ENCODE results near the gene NMUR1. TPM values are rescaled to one million over a fixed set of nuclear protein-coding genes. Genes with fewer than 3 reads are reported as not detected.

The NMUR1 gene
- 2.1 TPM for total RNA-seq

DNA sequence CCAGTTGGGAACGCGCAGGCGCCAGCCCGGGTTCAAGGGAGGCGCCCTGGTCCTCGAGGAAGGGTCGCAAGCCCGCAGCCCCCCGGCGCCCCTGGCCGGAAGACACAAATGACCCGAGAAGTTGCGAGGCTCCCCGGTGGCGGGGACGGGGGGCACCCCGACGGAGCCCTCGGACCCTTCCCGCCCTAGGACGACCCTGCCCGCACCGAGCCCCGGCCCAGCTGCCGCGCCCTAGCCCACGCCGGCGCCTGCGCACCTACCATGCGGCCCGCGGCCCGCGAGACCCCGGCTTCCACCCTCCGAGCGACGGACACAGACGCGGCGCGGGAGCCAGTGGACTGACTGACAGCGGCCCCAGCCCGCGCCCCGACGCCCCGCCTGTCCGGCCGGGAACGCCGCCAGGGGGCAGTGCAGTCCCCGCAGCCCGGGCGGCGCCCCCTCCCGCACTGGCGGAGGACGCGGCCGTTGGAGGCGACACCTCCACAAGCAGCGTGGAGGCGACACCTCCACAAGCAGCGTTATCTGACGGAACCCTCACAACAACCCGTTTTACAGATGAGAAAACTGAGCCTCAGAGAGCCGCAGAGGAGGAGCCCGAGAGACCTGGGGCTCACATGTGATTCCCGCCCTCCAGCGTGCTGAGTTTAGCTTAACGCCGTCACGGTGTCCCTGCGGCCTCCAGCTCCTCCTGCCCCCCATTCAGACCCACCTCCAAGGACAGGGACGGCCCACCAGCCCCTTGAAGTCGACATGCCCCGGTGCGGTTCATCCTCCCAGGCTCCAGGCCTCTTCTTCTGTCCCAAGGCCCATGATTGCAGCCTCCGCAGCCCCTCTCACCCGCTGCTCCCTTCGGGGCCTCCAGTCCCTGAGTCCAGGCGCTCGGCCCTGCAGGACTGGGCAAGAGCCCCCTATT, at the start of gene NMUR1:
NMUR1 (minus strand) TSS at position 347 of the 913 bp plus-strand sequence; CDS start at position 263, 84 bp downstream.

Other genes starting within 250 kb of the NMUR1 start
- 3.4 TPM for gene B3GNT7, start 134.7 kb downstream of the NMUR1 start, total RNA-seq
- gene NCL, start 66.0 kb downstream of the NMUR1 start, total RNA-seq: 289 TPM
- not detected for gene TEX44, start 62.4 kb upstream of the NMUR1 start, total RNA-seq
- gene PTMA, start 178.1 kb upstream of the NMUR1 start, total RNA-seq: 734 TPM

Data from camera-type eye (tissue), 1 donor.